ENCODE measurements around the gene ZNF576.

GRCh38 chr19:43592800-43593350 lies 3.5 kb upstream of the ZNF576 start:
- TF ChIP-seq, protein P1, sequence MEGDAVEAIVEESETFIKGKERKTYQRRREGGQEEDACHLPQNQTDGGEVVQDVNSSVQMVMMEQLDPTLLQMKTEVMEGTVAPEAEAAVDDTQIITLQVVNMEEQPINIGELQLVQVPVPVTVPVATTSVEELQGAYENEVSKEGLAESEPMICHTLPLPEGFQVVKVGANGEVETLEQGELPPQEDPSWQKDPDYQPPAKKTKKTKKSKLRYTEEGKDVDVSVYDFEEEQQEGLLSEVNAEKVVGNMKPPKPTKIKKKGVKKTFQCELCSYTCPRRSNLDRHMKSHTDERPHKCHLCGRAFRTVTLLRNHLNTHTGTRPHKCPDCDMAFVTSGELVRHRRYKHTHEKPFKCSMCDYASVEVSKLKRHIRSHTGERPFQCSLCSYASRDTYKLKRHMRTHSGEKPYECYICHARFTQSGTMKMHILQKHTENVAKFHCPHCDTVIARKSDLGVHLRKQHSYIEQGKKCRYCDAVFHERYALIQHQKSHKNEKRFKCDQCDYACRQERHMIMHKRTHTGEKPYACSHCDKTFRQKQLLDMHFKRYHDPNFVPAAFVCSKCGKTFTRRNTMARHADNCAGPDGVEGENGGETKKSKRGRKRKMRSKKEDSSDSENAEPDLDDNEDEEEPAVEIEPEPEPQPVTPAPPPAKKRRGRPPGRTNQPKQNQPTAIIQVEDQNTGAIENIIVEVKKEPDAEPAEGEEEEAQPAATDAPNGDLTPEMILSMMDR (IDR thresholded peaks at IDR 0.05; ENCODE audit: low read depth, low read length, missing input control) = no peak
- no peak for TF ChIP-seq RAD21 (IDR thresholded peaks at IDR 0.05)
- TF ChIP-seq SP1 (IDR thresholded peaks at IDR 0.05) = no peak
- TF ChIP-seq, protein P2, sequence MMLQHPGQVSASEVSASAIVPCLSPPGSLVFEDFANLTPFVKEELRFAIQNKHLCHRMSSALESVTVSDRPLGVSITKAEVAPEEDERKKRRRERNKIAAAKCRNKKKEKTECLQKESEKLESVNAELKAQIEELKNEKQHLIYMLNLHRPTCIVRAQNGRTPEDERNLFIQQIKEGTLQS (IDR thresholded peaks at IDR 0.05) = no peak
- TF ChIP-seq, protein P3, sequence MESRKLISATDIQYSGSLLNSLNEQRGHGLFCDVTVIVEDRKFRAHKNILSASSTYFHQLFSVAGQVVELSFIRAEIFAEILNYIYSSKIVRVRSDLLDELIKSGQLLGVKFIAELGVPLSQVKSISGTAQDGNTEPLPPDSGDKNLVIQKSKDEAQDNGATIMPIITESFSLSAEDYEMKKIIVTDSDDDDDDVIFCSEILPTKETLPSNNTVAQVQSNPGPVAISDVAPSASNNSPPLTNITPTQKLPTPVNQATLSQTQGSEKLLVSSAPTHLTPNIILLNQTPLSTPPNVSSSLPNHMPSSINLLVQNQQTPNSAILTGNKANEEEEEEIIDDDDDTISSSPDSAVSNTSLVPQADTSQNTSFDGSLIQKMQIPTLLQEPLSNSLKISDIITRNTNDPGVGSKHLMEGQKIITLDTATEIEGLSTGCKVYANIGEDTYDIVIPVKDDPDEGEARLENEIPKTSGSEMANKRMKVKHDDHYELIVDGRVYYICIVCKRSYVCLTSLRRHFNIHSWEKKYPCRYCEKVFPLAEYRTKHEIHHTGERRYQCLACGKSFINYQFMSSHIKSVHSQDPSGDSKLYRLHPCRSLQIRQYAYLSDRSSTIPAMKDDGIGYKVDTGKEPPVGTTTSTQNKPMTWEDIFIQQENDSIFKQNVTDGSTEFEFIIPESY (IDR thresholded peaks at IDR 0.05) = no peak
- TF ChIP-seq, protein P4, sequence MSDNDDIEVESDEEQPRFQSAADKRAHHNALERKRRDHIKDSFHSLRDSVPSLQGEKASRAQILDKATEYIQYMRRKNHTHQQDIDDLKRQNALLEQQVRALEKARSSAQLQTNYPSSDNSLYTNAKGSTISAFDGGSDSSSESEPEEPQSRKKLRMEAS (IDR thresholded peaks at IDR 0.05) = no peak
- TF ChIP-seq RXRA (IDR thresholded peaks at IDR 0.05) = no peak
- TF ChIP-seq FOXA1 (IDR thresholded peaks at IDR 0.05) = no peak
- TF ChIP-seq HNF4A (conservative IDR thresholded peaks at IDR 0.05) = no peak
- no peak for TF ChIP-seq JUND (IDR thresholded peaks at IDR 0.05)
- TF ChIP-seq REST (IDR thresholded peaks at IDR 0.05) = no peak
- no peak for TF ChIP-seq HNF4G (IDR thresholded peaks at IDR 0.05)
- no peak for TF ChIP-seq TAF1 (conservative IDR thresholded peaks at IDR 0.05)
- TF ChIP-seq YY1 (IDR thresholded peaks at IDR 0.05) = no peak
